ENCODE measurements around the gene CCDC12. TPM values are rescaled to one million over a fixed set of nuclear protein-coding genes. Genes with fewer than 3 reads are reported as not detected.

CCDC12 gene
- total RNA-seq, 1 donor from 2014 or later, result 64.3 TPM

DNA sequence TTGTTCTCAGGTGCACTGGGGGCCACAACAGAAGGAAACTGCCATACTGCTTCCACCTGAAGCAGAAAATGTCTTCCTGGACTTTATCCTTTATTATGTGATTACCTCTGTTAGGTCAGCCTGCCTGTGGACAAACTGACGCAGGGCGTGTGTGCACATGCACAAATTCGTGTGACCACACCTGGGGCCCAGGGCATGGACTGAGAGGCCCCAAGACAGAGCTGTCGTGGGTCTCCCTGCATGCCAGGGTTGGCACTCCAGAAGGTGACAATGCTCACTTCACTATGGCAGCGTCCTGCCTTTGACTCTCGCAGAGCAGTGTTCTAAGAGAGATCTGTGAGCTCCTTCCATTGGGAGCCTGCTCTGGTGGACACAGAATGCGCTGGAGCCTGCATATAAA lies 34.5 kb downstream of the CCDC12 start:
- peaks cover 28% of the 10 kb centered on the region for H3K36me3 Mint-ChIP-seq (ENCODE audit: insufficient read depth)
- peak overlapping the region; percentile 68 for H3K4me3 Mint-ChIP-seq (ENCODE audit: low read depth)
- peak overlapping the region; percentile 90 for H3K27ac Mint-ChIP-seq
- no peaks in the 10 kb centered on the region for H3K27me3 Mint-ChIP-seq
- TF ChIP-seq, protein P1, sequence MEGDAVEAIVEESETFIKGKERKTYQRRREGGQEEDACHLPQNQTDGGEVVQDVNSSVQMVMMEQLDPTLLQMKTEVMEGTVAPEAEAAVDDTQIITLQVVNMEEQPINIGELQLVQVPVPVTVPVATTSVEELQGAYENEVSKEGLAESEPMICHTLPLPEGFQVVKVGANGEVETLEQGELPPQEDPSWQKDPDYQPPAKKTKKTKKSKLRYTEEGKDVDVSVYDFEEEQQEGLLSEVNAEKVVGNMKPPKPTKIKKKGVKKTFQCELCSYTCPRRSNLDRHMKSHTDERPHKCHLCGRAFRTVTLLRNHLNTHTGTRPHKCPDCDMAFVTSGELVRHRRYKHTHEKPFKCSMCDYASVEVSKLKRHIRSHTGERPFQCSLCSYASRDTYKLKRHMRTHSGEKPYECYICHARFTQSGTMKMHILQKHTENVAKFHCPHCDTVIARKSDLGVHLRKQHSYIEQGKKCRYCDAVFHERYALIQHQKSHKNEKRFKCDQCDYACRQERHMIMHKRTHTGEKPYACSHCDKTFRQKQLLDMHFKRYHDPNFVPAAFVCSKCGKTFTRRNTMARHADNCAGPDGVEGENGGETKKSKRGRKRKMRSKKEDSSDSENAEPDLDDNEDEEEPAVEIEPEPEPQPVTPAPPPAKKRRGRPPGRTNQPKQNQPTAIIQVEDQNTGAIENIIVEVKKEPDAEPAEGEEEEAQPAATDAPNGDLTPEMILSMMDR (IDR thresholded peaks at IDR 0.05; ENCODE audit: unreplicated experiment), result no peak
- no peak for DNase-seq (ENCODE audit: low spot score, unreplicated experiment)
- no peaks in the 10 kb centered on the region for H3K9me3 Mint-ChIP-seq (ENCODE audit: low read depth)
- peaks cover 80% of the 10 kb centered on the region for H3K4me1 Mint-ChIP-seq (ENCODE audit: low read depth)

DNA sequence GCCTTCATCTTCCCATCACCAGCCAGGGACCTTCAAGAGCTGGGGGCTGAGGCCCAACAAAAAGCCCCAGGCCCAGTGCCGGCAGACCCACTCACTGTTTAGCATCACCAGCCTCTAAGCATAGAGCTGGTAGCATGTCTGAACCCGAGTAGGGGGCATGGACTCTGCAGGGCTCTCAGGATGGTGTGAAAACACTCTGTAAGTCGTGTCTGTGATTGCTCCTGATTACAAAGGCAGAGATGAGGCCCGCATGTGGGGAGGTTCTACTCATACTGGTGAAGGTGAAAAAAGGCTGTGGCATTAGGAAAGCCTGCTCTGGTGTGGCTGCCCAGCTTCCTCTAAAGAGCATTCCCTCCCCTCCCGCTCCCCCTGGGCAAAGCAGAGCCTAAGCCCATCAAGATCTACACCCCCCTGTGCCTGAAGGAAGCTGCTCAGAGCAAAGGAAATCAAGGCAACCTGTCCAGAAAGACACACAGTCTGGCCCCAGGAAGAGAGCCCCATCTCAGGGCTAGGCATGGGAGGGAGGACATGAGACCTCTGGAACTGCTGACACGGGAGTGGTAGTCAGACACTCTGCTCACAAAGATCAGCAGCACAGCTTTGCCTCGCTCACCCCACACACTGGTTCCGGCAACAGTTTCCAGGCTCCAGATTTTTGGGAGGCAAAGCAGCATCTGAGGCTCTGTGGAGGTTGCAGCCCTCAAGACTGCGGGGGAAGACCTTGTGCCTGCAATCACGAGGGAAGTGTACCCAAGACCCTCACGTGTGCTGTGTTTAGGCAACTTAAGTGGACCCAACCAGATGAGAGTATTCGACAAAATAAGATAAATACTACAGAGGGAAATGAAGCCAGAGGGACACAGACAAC lies 36.7 kb downstream of the CCDC12 start:
- TF ChIP-seq, protein P1 (IDR thresholded peaks at IDR 0.05; ENCODE audit: unreplicated experiment), result no peak
- no peaks in the 10 kb centered on the region for H3K9me3 Mint-ChIP-seq (ENCODE audit: low read depth)
- H3K27ac Mint-ChIP-seq, result peak overlapping the region; percentile 93
- DNase-seq (ENCODE audit: low spot score, unreplicated experiment), result no peak
- peaks cover 73% of the 10 kb centered on the region for H3K4me1 Mint-ChIP-seq (ENCODE audit: low read depth)
- peaks cover 28% of the 10 kb centered on the region for H3K36me3 Mint-ChIP-seq (ENCODE audit: insufficient read depth)
- peak overlapping the region; percentile 8 for H3K4me3 Mint-ChIP-seq (ENCODE audit: low read depth)
- no peaks in the 10 kb centered on the region for H3K27me3 Mint-ChIP-seq

DNA sequence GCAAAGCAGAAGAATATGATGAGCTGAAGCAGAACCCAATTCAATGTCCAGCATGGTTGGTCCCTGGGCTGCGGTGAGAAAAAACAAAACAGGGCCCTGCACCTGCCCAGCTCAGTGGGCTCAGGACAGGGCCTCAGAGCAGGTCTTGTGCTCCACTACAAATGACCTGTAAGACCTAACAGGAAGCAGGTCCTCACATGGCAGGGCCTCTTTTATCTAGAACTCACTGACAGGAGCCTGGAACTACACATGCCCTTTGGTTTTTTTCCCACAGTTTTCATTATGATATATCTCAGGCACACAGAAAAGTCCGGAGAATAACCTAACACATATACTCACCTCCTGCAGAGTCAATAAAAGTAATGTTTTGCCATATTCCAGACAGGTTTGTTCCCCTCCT lies 38.4 kb downstream of the CCDC12 start:
- no peak for DNase-seq (ENCODE audit: low spot score, unreplicated experiment)
- H3K27ac Mint-ChIP-seq, result peak overlapping the region; percentile 33
- H3K4me1 Mint-ChIP-seq (ENCODE audit: low read depth), result peaks cover 61% of the 10 kb centered on the region
- H3K27me3 Mint-ChIP-seq, result no peaks in the 10 kb centered on the region
- no peak overlapping the region for H3K4me3 Mint-ChIP-seq (ENCODE audit: low read depth)
- TF ChIP-seq, protein P1 (IDR thresholded peaks at IDR 0.05; ENCODE audit: unreplicated experiment), result no peak
- peaks cover 28% of the 10 kb centered on the region for H3K36me3 Mint-ChIP-seq (ENCODE audit: insufficient read depth)
- no peaks in the 10 kb centered on the region for H3K9me3 Mint-ChIP-seq (ENCODE audit: low read depth)

DNA sequence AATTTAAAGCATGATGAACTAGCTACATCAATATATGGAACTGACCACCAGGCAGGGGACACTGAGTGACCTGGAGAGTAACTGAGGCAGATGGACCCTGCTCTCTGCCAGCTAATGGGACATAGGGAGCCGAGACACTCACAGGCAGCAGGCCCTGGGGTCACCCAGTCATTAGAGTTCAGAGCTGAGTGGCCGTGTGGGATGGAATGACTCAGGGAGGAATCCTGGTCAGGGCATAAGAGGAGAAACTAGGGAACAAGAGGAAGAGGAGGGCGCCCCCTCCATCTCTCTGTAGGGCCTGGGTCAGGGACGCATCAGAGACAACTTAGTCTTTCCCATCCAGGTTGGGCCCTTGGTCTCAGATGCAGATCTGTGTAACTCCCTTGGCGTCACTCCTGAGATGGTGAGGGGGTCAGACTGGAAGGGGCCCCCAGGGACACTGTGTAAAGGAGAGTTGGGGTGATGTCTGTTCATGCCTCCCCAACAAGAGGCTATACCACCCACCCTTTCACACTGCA lies 39.8 kb downstream of the CCDC12 start:
- H3K4me3 Mint-ChIP-seq (ENCODE audit: low read depth), result no peak overlapping the region
- H3K27ac Mint-ChIP-seq, result no peak overlapping the region
- no peaks in the 10 kb centered on the region for H3K27me3 Mint-ChIP-seq
- H3K4me1 Mint-ChIP-seq (ENCODE audit: low read depth), result peaks cover 55% of the 10 kb centered on the region
- no peaks in the 10 kb centered on the region for H3K9me3 Mint-ChIP-seq (ENCODE audit: low read depth)
- peaks cover 27% of the 10 kb centered on the region for H3K36me3 Mint-ChIP-seq (ENCODE audit: insufficient read depth)
- DNase-seq (ENCODE audit: low spot score, unreplicated experiment), result no peak
- TF ChIP-seq, protein P1 (IDR thresholded peaks at IDR 0.05; ENCODE audit: unreplicated experiment), result no peak

DNA sequence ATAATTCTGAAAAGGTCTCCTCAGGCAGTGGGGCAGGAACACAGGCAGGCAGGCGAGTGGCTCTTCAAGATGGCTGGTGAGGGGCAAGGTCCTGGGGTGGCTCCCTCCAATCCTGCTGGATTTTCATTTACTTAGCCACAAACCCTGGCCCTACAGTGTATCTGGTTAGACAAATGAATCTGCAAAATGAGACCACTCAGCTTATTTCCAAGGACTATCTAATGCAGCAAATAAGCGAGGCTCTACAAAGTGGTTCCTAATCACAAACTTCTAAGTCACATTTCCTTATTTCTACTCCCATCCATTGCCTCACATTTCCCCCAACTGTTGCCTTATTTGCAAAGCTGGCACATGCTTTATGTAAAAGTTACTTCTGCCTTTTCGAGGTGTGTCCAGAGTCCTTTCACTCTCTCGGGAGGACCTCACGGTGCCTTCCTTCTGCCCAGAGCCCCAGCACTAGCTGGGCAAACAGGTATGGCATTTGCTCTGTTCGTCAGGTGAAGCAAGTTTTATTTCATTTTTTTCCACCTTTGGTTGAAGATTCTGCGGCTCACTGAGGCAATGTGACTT lies 40.5 kb downstream of the CCDC12 start:
- peak overlapping the region; percentile 91 for H3K27ac Mint-ChIP-seq
- H3K4me1 Mint-ChIP-seq (ENCODE audit: low read depth), result peaks cover 57% of the 10 kb centered on the region
- H3K36me3 Mint-ChIP-seq (ENCODE audit: insufficient read depth), result peaks cover 27% of the 10 kb centered on the region
- no peaks in the 10 kb centered on the region for H3K9me3 Mint-ChIP-seq (ENCODE audit: low read depth)
- H3K27me3 Mint-ChIP-seq, result no peaks in the 10 kb centered on the region
- no peak for DNase-seq (ENCODE audit: low spot score, unreplicated experiment)
- no peak overlapping the region for H3K4me3 Mint-ChIP-seq (ENCODE audit: low read depth)
- TF ChIP-seq, protein P1 (IDR thresholded peaks at IDR 0.05; ENCODE audit: unreplicated experiment), result no peak

Measured in progenitor cell of endocrine pancreas (in vitro differentiated cells).